ENCODE results near the gene GNAZ. TPM values are rescaled to one million over a fixed set of nuclear protein-coding genes. Genes with fewer than 3 reads are reported as not detected.

GNAZ gene
- total RNA-seq, 2 experiments from 2014 or later, result 0.28 to 0.53 TPM

- no peak overlapping the region for H3K27ac Mint-ChIP-seq
- POLR2A ChIA-PET, result no interaction called here
These were observed 87.5 kb downstream of the GNAZ start for GRCh38 chr22:23157560-23158515.

GRCh38 chr22:23158516-23159290 is 88.4 kb downstream of the GNAZ start:
- Mint-ChIP-seq H3K9me3 (no peaks in the 10 kb centered on the region), H3K36me3 (ENCODE audit: low read depth) (no peaks in the 10 kb centered on the region), H3K4me1 (peaks cover 2% of the 10 kb centered on the region), H3K27ac (no peak overlapping the region), H3K4me3 (no peak overlapping the region), H3K27me3 (no peaks in the 10 kb centered on the region)
- POLR2A ChIA-PET, result no interaction called here
- no peak for DNase-seq
- CTCF ChIA-PET, result interaction anchor here (1.1 kb wide), 1 partner anchor 123 kb away, joined by 3 read pairs; no protein-coding TSS in a partner anchor

More at GRCh38 chr22:23157560-23158515, 87.5 kb downstream of the GNAZ start:
- no peaks in the 10 kb centered on the region for H3K27me3 Mint-ChIP-seq
- CTCF ChIA-PET, result interaction anchor here (0.7 to 1.3 kb wide), 2 partner anchors 13 to 30 kb away, joined by 3 to 5 read pairs; partner anchors contain the start of gene RAB36
- no peaks in the 10 kb centered on the region for H3K36me3 Mint-ChIP-seq (ENCODE audit: low read depth)
- no peak overlapping the region for H3K4me3 Mint-ChIP-seq
- H3K4me1 Mint-ChIP-seq, result peaks cover 9% of the 10 kb centered on the region
- no peak for DNase-seq
- no peaks in the 10 kb centered on the region for H3K9me3 Mint-ChIP-seq

GRCh38 chr22:23159291-23159630 is 88.9 kb downstream of the GNAZ start:
- DNase-seq, result no peak
- Mint-ChIP-seq H3K4me1 (no peaks in the 10 kb centered on the region), H3K27me3 (no peaks in the 10 kb centered on the region), H3K4me3 (no peak overlapping the region), H3K36me3 (ENCODE audit: low read depth) (no peaks in the 10 kb centered on the region), H3K9me3 (no peaks in the 10 kb centered on the region), H3K27ac (no peak overlapping the region)
- ChIA-PET CTCF (interaction anchor here (1.1 kb wide), 1 partner anchor 123 kb away, joined by 3 read pairs; no protein-coding TSS in a partner anchor), POLR2A (no interaction called here)

GRCh38 chr22:23161029-23161428 is 90.7 kb downstream of the GNAZ start:
- no peak overlapping the region for H3K4me3 Mint-ChIP-seq
- no peaks in the 10 kb centered on the region for H3K27me3 Mint-ChIP-seq
- no peaks in the 10 kb centered on the region for H3K9me3 Mint-ChIP-seq
- no peaks in the 10 kb centered on the region for H3K4me1 Mint-ChIP-seq
- H3K27ac Mint-ChIP-seq, result no peak overlapping the region
- no peaks in the 10 kb centered on the region for H3K36me3 Mint-ChIP-seq (ENCODE audit: low read depth)
- ChIA-PET CTCF (no interaction called here), POLR2A (no interaction called here)
- no peak for DNase-seq

GRCh38 chr22:23161574-23161973 is 91.3 kb downstream of the GNAZ start:
- H3K4me1 Mint-ChIP-seq, result no peaks in the 10 kb centered on the region
- no peaks in the 10 kb centered on the region for H3K9me3 Mint-ChIP-seq
- H3K27ac Mint-ChIP-seq, result no peak overlapping the region
- CTCF ChIA-PET, result no interaction called here
- H3K27me3 Mint-ChIP-seq, result no peaks in the 10 kb centered on the region
- H3K4me3 Mint-ChIP-seq, result no peak overlapping the region
- DNase-seq, result no peak
- POLR2A ChIA-PET, result no interaction called here
- no peaks in the 10 kb centered on the region for H3K36me3 Mint-ChIP-seq (ENCODE audit: low read depth)

DNA sequence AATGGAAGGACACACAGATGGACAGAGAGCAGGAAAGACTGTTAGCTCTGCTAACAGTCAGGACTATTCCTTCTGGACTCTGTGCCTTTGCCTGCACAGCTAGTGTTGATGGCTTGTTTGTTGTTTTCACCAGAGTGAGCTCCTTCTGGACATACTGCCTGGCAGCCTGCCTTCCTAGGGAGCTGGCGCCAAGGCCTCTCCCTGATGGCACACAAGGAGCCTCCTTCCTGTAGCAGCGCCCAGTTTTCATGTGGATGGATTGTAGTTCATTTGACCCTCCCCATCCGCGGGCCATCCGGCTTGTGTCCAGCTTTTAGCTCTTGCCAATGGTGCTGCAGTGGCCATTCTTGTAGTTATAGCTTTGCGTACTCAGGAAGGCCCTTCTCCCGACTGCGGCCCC is 93.3 kb downstream of the GNAZ start:
- H3K27me3 Mint-ChIP-seq, result no peaks in the 10 kb centered on the region
- no peak for DNase-seq
- H3K36me3 Mint-ChIP-seq (ENCODE audit: low read depth), result no peaks in the 10 kb centered on the region
- H3K4me3 Mint-ChIP-seq, result no peak overlapping the region
- CTCF ChIA-PET, result interaction anchor here (0.7 to 1.7 kb wide), 2 partner anchors 13 to 118 kb away, joined by 3 to 4 read pairs; no protein-coding TSS in a partner anchor
- POLR2A ChIA-PET, result no interaction called here
- H3K9me3 Mint-ChIP-seq, result no peaks in the 10 kb centered on the region
- no peak overlapping the region for H3K27ac Mint-ChIP-seq
- H3K4me1 Mint-ChIP-seq, result no peaks in the 10 kb centered on the region

DNA sequence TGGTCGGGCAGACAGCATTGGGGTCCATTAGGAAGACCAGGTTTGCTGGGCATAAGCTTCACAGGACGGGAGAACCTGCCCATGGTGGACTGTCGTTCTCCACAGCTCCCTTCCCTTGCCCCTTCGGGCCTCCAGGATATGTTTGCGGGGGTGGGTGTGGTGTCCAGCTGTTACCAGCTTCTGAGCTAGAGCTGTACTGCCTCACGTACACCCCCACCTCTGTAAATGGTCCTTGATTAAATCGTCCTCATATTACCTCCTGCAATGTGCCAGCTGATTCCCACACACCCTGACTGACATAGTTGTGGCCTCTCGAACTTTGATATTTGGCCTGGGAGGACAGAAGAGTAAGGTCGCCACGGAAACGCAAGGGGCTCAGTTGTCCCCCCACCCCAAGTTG is 93.8 kb downstream of the GNAZ start:
- no peak for DNase-seq
- CTCF ChIA-PET, result interaction anchor here (0.7 kb wide), 1 partner anchor 13 kb away, joined by 3 read pairs; no protein-coding TSS in a partner anchor
- H3K27ac Mint-ChIP-seq, result no peak overlapping the region
- no peaks in the 10 kb centered on the region for H3K4me1 Mint-ChIP-seq
- H3K27me3 Mint-ChIP-seq, result no peaks in the 10 kb centered on the region
- H3K9me3 Mint-ChIP-seq, result no peaks in the 10 kb centered on the region
- H3K36me3 Mint-ChIP-seq (ENCODE audit: low read depth), result no peaks in the 10 kb centered on the region
- no peak overlapping the region for H3K4me3 Mint-ChIP-seq
- POLR2A ChIA-PET, result no interaction called here

DNA sequence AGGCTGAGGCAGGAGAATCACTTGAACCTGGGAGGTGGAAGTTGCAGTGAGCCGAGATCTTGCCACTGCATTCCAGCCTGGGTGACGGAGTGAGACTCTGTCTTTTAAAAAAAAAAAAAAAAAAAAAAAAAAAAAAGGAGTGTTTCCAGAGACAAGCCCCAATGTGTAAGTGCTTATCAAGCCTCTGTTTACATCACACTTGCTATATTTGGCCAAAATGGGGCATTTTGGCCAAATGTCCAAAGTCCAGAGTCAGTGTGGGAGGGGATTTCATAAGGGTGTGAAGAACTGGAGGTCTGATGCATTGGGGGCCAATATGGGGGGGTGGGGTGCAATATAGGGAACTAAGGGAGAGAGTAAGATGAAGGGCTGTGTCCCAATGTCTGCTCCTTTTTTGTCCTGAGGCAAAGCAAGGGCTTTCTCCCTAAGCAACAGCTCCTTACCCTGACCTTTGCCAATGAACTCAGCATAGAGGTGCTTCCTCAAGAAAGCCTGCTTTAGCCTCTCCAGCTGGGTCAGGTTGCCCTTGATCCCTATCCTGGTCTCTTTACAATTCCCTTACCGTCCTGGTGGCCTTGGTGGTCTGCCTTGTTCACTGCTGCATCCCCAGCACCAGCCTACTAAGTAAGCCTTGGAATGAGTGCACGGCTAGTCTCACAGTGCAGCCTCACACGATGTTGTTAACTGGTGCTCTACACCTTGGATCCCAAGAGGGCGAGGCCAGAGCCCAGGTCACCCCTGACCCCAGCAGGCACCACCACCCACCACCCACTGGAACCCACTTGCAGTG is 95.9 kb downstream of the GNAZ start:
- Mint-ChIP-seq H3K27ac (no peak overlapping the region), H3K27me3 (no peaks in the 10 kb centered on the region), H3K4me3 (no peak overlapping the region), H3K4me1 (no peaks in the 10 kb centered on the region), H3K36me3 (ENCODE audit: low read depth) (no peaks in the 10 kb centered on the region), H3K9me3 (no peaks in the 10 kb centered on the region)
- ChIA-PET POLR2A (no interaction called here), CTCF (interaction anchor here (1.6 kb wide), 1 partner anchor 124 kb away, joined by 4 read pairs; no protein-coding TSS in a partner anchor)
- DNase-seq, result no peak

GRCh38 chr22:23166841-23167616 is 96.7 kb downstream of the GNAZ start:
- Mint-ChIP-seq H3K4me1 (no peaks in the 10 kb centered on the region), H3K27ac (no peak overlapping the region), H3K36me3 (ENCODE audit: low read depth) (no peaks in the 10 kb centered on the region), H3K9me3 (no peaks in the 10 kb centered on the region), H3K27me3 (no peaks in the 10 kb centered on the region), H3K4me3 (no peak overlapping the region)
- no peak for DNase-seq
- ChIA-PET CTCF (interaction anchor here (1.6 kb wide), 1 partner anchor 123 kb away, joined by 4 read pairs; no protein-coding TSS in a partner anchor), POLR2A (no interaction called here)

DNA sequence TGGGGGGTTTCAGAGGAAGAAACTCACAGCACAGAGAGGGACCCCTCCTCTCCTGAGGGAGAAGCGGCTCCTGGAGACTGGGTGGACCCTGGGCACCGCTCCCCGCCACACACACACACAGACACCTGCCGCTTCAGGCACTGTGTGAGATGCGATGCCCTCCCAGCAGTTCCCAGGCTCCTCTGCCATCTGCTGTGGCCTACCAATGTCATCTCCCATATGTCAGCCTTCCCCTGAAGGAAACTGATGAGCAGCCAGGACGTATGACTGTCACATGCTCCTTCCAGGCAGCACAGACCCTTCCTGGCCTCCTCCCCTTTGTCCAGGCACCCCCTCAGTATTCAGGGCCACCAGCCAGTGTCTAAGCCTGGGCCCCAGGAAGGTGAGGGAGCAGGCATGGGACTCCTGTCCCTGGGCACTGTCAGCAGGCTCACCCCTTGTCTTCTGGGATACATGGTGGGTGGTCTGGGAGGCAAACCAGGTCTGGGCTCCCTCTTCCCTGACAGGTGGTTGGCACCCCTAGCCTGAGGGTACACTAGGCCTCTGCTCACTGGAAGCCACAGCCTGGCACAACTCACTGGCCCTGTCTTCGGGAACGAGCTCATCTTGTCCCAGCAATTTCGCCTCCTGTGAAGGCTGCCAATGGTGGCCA is 98.2 kb downstream of the GNAZ start:
- Mint-ChIP-seq H3K4me1 (no peaks in the 10 kb centered on the region), H3K27ac (no peak overlapping the region), H3K9me3 (no peaks in the 10 kb centered on the region), H3K27me3 (no peaks in the 10 kb centered on the region), H3K4me3 (no peak overlapping the region), H3K36me3 (ENCODE audit: low read depth) (no peaks in the 10 kb centered on the region)
- no peak for DNase-seq
- POLR2A ChIA-PET, result no interaction called here
- CTCF ChIA-PET, result interaction anchor here (1.6 to 1.9 kb wide), 2 partner anchors 114 to 122 kb away, joined by 4 read pairs; no protein-coding TSS in a partner anchor

GRCh38 chr22:23169043-23169406 is 98.7 kb downstream of the GNAZ start:
- Mint-ChIP-seq H3K27ac (no peak overlapping the region), H3K9me3 (no peaks in the 10 kb centered on the region), H3K4me3 (no peak overlapping the region), H3K4me1 (peaks cover 2% of the 10 kb centered on the region), H3K36me3 (ENCODE audit: low read depth) (no peaks in the 10 kb centered on the region), H3K27me3 (no peaks in the 10 kb centered on the region)
- ChIA-PET POLR2A (no interaction called here), CTCF (interaction anchor here (1.9 kb wide), 1 partner anchor 113 kb away, joined by 4 read pairs; no protein-coding TSS in a partner anchor)
- no peak for DNase-seq
